T-helper 1 cell treated with Interleukin-12 subunit alpha and Interleukin-12 subunit beta and Interleukin-4 antibody, amounts not matched to agents 30 ng/mL and 1 ng/mL, for 36 hours (primary cell): ENCODE results near the gene MED13L. TPM values are rescaled to one million over a fixed set of nuclear protein-coding genes. Genes with fewer than 3 reads are reported as not detected.

Source experiments
- intact Hi-C: fragments of 100-400 bp; cut with micrococcal nuclease; formaldehyde crosslinking; loops from one replicate; pipeline ENCODE4 v1.15.1; 2024
- total RNA-seq: library from RNA; stranded (reverse); gene quantifications from 2 replicates; pipeline ENCODE4 v1.2.3, GENCODE V29; 2022

MED13L gene
- total RNA-seq, 1 donor from 2014 or later, result 92.7 TPM

- intact Hi-C loops, result loop anchor here (5.0 kb wide), 1 partner anchor 1436 kb away; the partner anchor contains the start of gene NOS1
Measured at GRCh38 chr12:115926037-115926670, 351.3 kb downstream of the MED13L start.

GRCh38 chr12:115923851-115924250 lies 353.6 kb downstream of the MED13L start:
- intact Hi-C loops, result loop anchor here (2.0 kb wide), 1 partner anchor 75 kb away; no protein-coding TSS in a partner anchor

- intact Hi-C loops, result loop anchor here (2.0 kb wide), 1 partner anchor 76 kb away; no protein-coding TSS in a partner anchor
Measured at GRCh38 chr12:115922952-115923564, 354.4 kb downstream of the MED13L start.

GRCh38 chr12:115920395-115921183 lies 356.9 kb downstream of the MED13L start:
- intact Hi-C loops, result no loop called here

- intact Hi-C loops, result loop anchor here (2.0 kb wide), 1 partner anchor 168 kb away; no protein-coding TSS in a partner anchor
Measured at GRCh38 chr12:115918763-115919162, 358.7 kb downstream of the MED13L start.

- intact Hi-C loops, result loop anchor here (1.0 kb wide), 3 partner anchors 1255 to 1951 kb away; partner anchors contain the start of gene RBM19
Measured at GRCh38 chr12:115916910-115917668, 360.4 kb downstream of the MED13L start.

- intact Hi-C loops, result no loop called here
Measured at GRCh38 chr12:115914122-115914521, 363.4 kb downstream of the MED13L start.

- intact Hi-C loops, result no loop called here
Measured at GRCh38 chr12:115912440-115912839, 365.1 kb downstream of the MED13L start.

- intact Hi-C loops, result no loop called here
Measured at GRCh38 chr12:115911360-115911759, 366.1 kb downstream of the MED13L start.

GRCh38 chr12:115910057-115910456 lies 367.4 kb downstream of the MED13L start:
- intact Hi-C loops, result no loop called here
